ENCODE measurements around the gene INTS1.

Gene INTS1

DNA sequence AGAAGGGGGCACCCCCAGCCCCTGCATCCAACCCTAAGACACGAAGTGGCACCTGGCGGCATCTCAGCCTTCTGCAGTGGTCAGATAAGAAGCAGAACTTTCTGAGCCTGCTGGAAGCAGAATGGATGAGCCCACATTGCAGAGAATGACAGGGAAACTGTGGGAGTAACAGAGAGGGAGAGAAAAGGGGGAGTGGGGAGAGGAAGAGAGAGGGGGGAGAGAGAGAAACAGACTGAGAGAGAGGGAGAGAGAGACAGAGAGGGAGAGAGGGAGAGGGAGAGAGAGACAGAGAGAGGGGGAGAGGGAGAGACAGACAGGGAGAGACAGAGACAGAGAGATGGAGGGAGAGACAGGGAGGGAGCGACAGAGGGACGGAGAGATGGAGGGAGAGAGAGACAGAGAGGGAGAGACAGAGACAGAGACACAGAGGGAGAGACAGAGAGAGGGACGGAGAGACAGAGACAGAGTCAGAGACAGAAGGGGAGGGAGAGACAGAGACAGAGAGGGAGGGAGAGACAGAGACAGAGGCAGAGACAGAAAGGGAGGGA lies 80.9 kb downstream of the INTS1 start:
- no peak overlapping the region for H3K9ac ChIP-seq (ENCODE audit: low read length)
- no peak overlapping the region for H3K56ac ChIP-seq (ENCODE audit: low read length)
- H4K8ac ChIP-seq (ENCODE audit: low read depth, low read length) = no peak overlapping the region
- H3K18ac ChIP-seq (ENCODE audit: low read length) = no peak overlapping the region
- no peak overlapping the region for H2BK15ac ChIP-seq (replicated peaks; ENCODE audit: low read depth)
- H3K4me1 ChIP-seq (ENCODE audit: control insufficient read depth, low read depth, low read length) = no peaks in the 10 kb centered on the region
- H2AK5ac ChIP-seq (ENCODE audit: low read length) = no peak overlapping the region
- no peak overlapping the region for H3K4ac ChIP-seq (ENCODE audit: low read depth, low read length)
- no peak overlapping the region for H3K4me3 ChIP-seq (ENCODE audit: low read length)
- H3K27me3 ChIP-seq (ENCODE audit: insufficient read depth, low read length, poor library complexity) = no peaks in the 10 kb centered on the region
- H3K27ac ChIP-seq (ENCODE audit: low read depth, low read length) = no peak overlapping the region
- H2BK120ac ChIP-seq (ENCODE audit: low read depth, low read length) = no peak overlapping the region
- H3K36me3 ChIP-seq (ENCODE audit: control insufficient read depth, insufficient read depth, low read length) = no peaks in the 10 kb centered on the region
- no CpG with 5 or more reads among the region's 5 CpGs for WGBS (ENCODE audit: extremely low coverage, insufficient coverage, low lambda C conversion rate)
- DNase-seq = no peak
- H3K4me2 ChIP-seq (ENCODE audit: low read length) = no peak overlapping the region
- H4K5ac ChIP-seq (ENCODE audit: low read length) = no peak overlapping the region
- H2BK5ac ChIP-seq (ENCODE audit: low read length) = no peak overlapping the region
- no peaks in the 10 kb centered on the region for H3K79me2 ChIP-seq (ENCODE audit: control insufficient read depth, insufficient read depth, low read length)
- no peak overlapping the region for H3K23ac ChIP-seq (ENCODE audit: low read length)
- no peaks in the 10 kb centered on the region for H3K79me1 ChIP-seq (ENCODE audit: low read length)

DNA sequence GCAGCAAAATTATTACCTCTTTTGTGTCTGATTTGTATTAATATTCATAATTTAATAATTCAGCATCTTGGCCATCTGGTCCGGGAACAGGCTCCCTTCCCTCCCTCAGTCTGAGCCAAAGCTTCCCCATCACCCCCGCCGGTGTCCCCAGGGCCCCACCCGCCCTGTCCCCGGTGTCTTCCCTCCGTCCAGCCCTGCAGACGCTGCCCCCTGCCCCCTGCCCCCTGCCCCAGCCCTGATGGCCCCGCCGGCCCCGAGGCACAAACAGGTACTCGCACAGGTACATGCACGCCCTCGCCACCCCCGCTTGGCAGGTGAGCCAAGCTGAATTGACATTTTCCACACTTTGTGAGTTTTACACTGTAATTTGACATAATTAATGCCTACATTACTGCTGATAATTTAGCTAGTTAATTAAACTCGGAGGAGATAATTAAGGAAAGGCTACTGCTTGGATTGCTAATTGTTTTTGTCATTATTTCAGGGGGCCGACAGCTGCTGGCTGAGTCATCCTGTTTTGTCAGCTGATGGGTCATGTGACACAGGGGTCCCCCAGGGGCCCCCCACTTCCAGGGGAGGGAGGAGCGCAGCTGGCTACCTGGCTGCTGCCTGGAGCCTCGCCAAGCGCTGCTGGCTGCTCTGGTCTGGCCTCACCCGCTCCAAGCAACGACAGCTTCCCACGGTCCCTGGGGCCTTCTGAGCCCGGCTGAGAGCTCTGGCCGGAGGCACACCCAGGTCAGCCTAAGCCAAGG lies 81.5 kb downstream of the INTS1 start:
- Histone ChIP-seq H3K18ac (ENCODE audit: low read length) (no peak overlapping the region), H3K4me1 (ENCODE audit: control insufficient read depth, low read depth, low read length) (no peaks in the 10 kb centered on the region), H3K27me3 (ENCODE audit: insufficient read depth, low read length, poor library complexity) (no peaks in the 10 kb centered on the region), H2BK5ac (ENCODE audit: low read length) (no peak overlapping the region), H3K4me2 (ENCODE audit: low read length) (no peak overlapping the region), H3K4ac (ENCODE audit: low read depth, low read length) (no peak overlapping the region), H3K23ac (ENCODE audit: low read length) (no peak overlapping the region), H4K5ac (ENCODE audit: low read length) (no peak overlapping the region), H3K36me3 (ENCODE audit: control insufficient read depth, insufficient read depth, low read length) (no peaks in the 10 kb centered on the region), H4K8ac (ENCODE audit: low read depth, low read length) (no peak overlapping the region), H2BK15ac (replicated peaks; ENCODE audit: low read depth) (no peak overlapping the region), H3K9ac (ENCODE audit: low read length) (no peak overlapping the region), H3K56ac (ENCODE audit: low read length) (no peak overlapping the region), H2AK5ac (ENCODE audit: low read length) (no peak overlapping the region), H3K79me2 (ENCODE audit: control insufficient read depth, insufficient read depth, low read length) (no peaks in the 10 kb centered on the region), H3K4me3 (ENCODE audit: low read length) (no peak overlapping the region), H3K27ac (ENCODE audit: low read depth, low read length) (no peak overlapping the region), H2BK120ac (ENCODE audit: low read depth, low read length) (no peak overlapping the region), H3K79me1 (ENCODE audit: low read length) (no peaks in the 10 kb centered on the region)
- no CpG with 5 or more reads among the region's 24 CpGs for WGBS (ENCODE audit: extremely low coverage, insufficient coverage, low lambda C conversion rate)
- DNase-seq = no peak

DNA sequence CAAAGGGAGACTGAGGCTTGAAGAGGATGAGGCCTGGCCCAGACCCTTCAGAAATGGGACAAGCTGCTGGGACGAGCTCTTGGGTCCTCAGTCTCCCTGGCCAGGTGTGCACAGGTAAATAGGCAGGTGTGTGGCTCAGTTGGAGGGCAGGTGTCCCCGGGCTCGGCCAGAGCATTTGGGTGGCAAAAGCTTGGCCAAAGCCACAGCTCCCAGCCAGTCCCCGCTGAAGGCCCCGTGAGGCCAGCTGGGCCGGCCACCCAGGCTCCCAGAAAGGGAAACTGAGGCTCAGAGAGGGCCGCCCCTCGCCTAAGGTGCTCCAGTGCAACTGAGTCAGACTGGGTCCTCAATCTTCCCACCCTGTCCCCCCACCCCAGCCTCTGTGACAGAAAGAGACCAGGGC lies 82.2 kb downstream of the INTS1 start:
- Histone ChIP-seq H3K79me1 (ENCODE audit: low read length) (no peaks in the 10 kb centered on the region), H3K4me2 (ENCODE audit: low read length) (no peak overlapping the region), H3K9ac (ENCODE audit: low read length) (no peak overlapping the region), H2BK15ac (replicated peaks; ENCODE audit: low read depth) (no peak overlapping the region), H4K8ac (ENCODE audit: low read depth, low read length) (no peak overlapping the region), H4K5ac (ENCODE audit: low read length) (no peak overlapping the region), H2BK120ac (ENCODE audit: low read depth, low read length) (no peak overlapping the region), H3K56ac (ENCODE audit: low read length) (no peak overlapping the region), H3K4ac (ENCODE audit: low read depth, low read length) (no peak overlapping the region), H3K4me3 (ENCODE audit: low read length) (no peak overlapping the region), H3K23ac (ENCODE audit: low read length) (no peak overlapping the region), H2AK5ac (ENCODE audit: low read length) (no peak overlapping the region), H3K79me2 (ENCODE audit: control insufficient read depth, insufficient read depth, low read length) (no peaks in the 10 kb centered on the region), H2BK5ac (ENCODE audit: low read length) (no peak overlapping the region), H3K27me3 (ENCODE audit: insufficient read depth, low read length, poor library complexity) (no peaks in the 10 kb centered on the region), H3K36me3 (ENCODE audit: control insufficient read depth, insufficient read depth, low read length) (no peaks in the 10 kb centered on the region), H3K4me1 (ENCODE audit: control insufficient read depth, low read depth, low read length) (no peaks in the 10 kb centered on the region), H3K18ac (ENCODE audit: low read length) (no peak overlapping the region), H3K27ac (ENCODE audit: low read depth, low read length) (no peak overlapping the region)
- DNase-seq = no peak
- WGBS (ENCODE audit: extremely low coverage, insufficient coverage, low lambda C conversion rate) = no CpG with 5 or more reads among the region's 8 CpGs

DNA sequence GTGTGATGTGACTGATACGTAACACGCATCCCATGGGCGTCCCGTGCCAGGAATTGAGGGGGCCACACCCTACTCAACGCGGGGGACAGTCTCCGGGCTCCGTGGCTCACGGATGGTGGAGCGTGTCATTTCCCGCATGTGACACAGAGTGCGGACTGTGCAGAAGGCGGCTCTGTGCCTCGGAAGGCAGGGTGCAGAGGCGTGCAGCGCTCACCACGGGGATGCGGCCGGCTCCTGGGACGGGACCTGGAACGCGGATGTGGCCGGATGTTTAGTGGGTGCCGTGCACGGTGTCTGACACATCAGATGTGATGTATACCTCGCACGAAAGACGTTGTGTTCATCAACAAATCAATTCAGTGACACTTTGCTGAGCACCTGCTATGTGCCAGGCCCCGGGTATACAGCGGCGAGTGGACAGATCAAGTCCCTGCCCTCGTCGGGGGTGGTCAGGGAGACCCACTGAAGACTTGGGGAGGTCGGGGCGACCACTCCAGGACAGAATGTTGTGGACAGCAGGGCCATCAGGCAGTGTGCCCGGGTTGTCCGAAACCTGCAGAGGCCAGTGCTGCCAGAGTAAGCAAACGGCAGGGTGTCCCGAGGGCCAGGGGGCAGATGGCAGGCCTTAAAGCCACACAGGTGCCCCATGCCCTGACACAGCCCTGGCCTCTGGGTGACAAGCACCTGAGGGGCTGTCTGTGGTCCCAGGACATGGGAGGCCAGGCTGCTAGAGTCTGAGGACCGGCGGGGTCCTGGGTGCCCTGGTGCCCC lies 83.0 kb downstream of the INTS1 start:
- Histone ChIP-seq H3K4ac (ENCODE audit: low read depth, low read length) (no peak overlapping the region), H3K4me1 (ENCODE audit: control insufficient read depth, low read depth, low read length) (no peaks in the 10 kb centered on the region), H3K27me3 (ENCODE audit: insufficient read depth, low read length, poor library complexity) (no peaks in the 10 kb centered on the region), H3K4me2 (ENCODE audit: low read length) (no peak overlapping the region), H2BK15ac (replicated peaks; ENCODE audit: low read depth) (no peak overlapping the region), H3K9ac (ENCODE audit: low read length) (no peak overlapping the region), H3K36me3 (ENCODE audit: control insufficient read depth, insufficient read depth, low read length) (no peaks in the 10 kb centered on the region), H4K5ac (ENCODE audit: low read length) (no peak overlapping the region), H4K8ac (ENCODE audit: low read depth, low read length) (no peak overlapping the region), H2BK120ac (ENCODE audit: low read depth, low read length) (no peak overlapping the region), H3K18ac (ENCODE audit: low read length) (no peak overlapping the region), H3K79me2 (ENCODE audit: control insufficient read depth, insufficient read depth, low read length) (no peaks in the 10 kb centered on the region), H3K56ac (ENCODE audit: low read length) (no peak overlapping the region), H3K79me1 (ENCODE audit: low read length) (no peaks in the 10 kb centered on the region), H2AK5ac (ENCODE audit: low read length) (no peak overlapping the region), H3K4me3 (ENCODE audit: low read length) (no peak overlapping the region), H3K23ac (ENCODE audit: low read length) (no peak overlapping the region), H3K27ac (ENCODE audit: low read depth, low read length) (no peak overlapping the region), H2BK5ac (ENCODE audit: low read length) (no peak overlapping the region)
- no peak for DNase-seq
- no CpG with 5 or more reads among the region's 41 CpGs for WGBS (ENCODE audit: extremely low coverage, insufficient coverage, low lambda C conversion rate)
